ENCODE results near the gene UMPS.

The UMPS gene

DNA sequence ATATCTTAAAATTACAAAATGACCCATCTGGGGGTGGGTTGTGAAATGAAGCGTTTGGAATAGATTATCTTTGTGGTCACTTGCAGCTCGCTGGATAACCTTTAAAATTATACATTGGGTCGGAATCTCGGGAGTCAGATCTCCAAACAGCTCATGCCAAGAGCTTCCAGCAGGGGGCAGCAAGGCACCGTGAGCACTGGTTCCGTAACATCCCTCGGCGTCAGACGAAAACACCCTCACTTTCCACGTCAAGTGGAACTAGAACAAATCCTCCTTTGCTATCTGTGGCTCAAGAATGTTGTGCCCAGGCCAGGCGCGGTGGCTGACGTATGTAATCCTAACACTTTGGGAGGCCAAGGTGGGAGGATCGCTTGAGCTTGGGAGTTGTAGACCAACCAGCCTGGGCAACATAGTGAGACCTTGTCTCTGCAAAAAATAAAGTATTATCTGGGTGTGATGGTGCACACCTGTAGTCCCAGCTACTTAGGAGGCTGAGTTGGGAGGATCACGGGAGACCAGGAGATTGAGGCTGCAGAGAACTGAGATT, 31.1 kb downstream of the UMPS start:
- H3K4me3 ChIP-seq (ENCODE audit: low read length): peak overlapping the region; percentile 29
- DNase-seq (ENCODE audit: low read depth, low spot score): peak; percentile 51

DNA sequence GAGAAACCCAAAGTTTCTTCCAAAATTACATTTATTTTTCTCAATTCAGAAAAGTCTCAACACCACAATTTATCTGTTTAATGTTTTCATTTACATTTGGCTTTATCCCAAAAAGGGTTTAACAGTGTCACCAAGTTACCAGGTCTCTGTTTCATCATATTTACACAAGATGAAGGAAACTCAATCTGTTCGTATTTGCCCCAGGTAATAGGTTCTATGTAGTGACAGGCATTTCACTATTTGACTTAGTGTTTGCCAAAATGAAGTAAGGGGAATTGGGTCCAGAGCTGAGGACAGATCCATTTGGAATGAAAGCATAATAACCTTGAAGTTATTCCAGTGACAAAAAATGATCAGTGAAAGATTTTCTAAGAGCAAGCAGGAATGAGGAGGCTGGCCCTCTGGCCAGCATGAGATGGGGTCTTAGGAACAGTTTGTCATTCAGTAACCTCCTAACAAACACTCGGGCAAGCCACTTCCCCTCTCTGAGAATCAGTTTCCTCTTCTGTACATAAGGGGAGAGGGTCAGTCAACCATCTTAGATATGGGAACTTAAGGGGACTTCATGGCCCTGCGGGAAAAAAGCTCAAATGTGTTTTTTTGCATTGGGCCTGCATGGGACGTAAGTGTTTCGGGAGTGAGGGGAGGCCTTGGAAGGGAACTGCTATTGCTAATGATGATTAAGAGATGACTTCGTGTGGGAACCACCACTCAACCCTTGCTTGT, 31.8 kb downstream of the UMPS start:
- DNase-seq (ENCODE audit: low read depth, low spot score): no peak

DNA sequence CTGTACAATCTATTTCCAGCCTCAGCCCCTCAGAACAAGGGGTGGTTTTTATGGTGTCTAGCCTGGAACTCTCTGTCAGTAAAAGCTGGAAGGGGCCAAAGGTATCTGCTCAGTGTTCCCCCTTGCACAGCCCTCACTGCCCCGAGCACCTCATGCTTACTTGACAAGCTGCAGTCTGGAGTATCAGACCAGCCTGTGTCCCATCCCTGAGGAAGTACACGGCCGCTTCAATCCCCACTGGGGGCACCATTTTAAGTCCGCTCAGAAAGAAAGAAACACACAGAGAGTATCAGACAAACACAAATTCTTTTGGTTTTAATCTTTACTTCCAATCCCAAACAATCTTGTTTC, 32.4 kb downstream of the UMPS start:
- no peak overlapping the region for H3K4me3 ChIP-seq (ENCODE audit: low read length)
- DNase-seq (ENCODE audit: low read depth, low spot score): no peak

More for the DNA sequence above, 31.8 kb downstream of the UMPS start:
- H3K4me3 ChIP-seq (ENCODE audit: low read length): no peak overlapping the region

DNA sequence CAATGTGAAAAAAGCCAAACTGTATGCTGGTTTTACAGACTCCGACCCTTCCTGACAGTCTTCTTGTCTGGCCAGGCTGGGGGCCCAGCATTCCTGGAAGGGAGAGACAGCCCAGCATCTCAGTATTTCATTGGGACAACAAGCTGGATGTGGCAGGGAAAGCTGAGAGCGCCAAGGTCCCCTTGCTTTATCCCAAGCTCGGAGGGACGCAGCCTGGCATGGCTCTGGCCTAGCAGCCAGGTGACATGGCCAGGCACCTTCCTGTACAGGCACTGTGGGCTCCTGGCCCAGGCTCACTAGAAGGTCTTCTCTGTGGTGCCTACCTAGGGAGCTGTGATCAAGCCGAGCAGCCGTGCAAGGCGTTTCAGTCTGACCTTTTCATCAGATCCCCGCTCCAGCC, 33.0 kb downstream of the UMPS start:
- no peak for DNase-seq (ENCODE audit: low read depth, low spot score)
- no peak overlapping the region for H3K4me3 ChIP-seq (ENCODE audit: low read length)

DNA sequence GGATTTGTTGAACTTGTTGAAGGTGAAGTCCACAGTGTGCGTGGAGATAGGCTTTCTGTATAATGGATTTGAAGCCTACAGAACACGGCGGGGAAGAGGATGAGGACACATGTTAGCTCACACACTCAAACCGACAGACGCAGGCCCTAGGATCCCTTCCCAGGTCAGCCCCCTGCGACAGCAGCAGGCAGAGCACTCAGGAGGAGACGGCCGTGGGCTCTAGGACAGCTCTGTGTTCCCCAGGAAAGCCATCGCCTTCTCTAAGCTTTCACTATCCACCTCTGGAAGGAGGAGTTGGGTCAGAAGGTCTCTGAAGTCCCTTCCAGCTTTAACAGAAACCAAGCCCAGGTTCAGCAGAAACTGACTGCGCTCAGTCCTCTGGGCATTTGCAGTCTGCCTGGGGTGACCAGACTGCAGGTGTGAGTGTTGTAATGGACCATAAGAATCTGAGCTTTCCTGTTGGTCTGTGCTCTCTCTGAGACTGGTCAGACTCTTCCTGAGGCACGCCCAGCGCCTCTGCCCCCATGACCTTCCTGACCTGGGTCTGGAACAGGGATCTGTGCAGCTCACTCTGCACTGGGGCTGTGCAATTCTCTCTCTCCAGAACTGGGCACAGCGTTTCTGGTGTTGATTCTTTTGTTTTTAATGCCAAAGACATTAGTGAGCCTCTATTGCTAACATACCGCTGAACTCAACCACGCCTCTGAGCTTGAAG, 33.5 kb downstream of the UMPS start:
- DNase-seq (ENCODE audit: low read depth, low spot score): no peak
- H3K4me3 ChIP-seq (ENCODE audit: low read length): no peak overlapping the region

DNA sequence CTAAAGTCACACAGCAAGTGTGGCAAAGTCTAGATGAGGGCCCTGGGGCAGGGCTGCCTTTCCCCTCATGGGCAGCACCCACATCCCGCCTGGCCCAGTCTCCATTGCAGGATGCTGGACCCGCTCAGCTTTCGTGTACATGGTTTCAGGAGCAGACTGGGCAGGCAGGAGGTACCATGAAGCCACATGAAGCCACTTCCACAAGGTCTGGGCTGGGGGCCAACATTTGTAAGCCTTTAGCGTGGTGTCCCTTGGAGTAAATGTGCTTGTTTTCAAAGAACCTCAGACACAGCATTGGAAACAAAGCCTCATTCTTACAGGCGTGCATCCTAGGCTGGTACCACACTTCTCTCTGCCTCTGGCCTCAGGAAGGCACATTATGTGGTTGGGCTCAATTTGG, 34.5 kb downstream of the UMPS start:
- H3K4me3 ChIP-seq (ENCODE audit: low read length): no peak overlapping the region
- no peak for DNase-seq (ENCODE audit: low read depth, low spot score)

DNA sequence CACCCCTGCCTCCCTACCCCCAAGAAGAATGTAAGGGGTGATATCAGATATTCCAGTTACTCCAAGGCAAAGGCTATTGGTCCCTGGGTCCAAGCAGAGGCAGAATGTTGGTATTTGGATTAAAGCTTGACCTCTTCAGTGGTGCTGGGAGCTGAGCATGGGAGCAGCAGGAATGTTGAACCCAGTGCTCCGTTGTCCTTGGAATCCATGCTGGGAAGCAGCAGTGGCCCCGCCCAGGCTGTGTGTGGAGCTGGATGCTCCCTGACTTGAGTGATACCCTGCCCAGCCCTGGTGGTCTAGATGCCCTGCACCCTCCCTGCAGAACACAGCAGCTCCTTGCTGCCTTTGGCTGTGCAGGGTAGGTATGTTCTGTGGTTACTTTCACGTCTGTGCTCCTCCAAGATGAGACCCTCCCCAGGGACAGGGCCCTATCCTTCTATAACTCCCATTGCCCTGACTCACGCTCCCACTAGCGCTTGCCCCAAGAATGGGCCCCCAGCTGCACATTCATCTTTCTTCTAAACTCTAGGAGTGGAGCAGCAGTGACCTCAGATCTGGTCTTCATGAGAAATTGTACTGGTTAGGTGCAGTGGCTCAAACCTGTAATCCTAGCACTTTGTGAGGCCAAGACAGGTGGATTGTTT, 35.1 kb downstream of the UMPS start:
- H3K4me3 ChIP-seq (ENCODE audit: low read length): no peak overlapping the region
- no peak for DNase-seq (ENCODE audit: low read depth, low spot score)

DNA sequence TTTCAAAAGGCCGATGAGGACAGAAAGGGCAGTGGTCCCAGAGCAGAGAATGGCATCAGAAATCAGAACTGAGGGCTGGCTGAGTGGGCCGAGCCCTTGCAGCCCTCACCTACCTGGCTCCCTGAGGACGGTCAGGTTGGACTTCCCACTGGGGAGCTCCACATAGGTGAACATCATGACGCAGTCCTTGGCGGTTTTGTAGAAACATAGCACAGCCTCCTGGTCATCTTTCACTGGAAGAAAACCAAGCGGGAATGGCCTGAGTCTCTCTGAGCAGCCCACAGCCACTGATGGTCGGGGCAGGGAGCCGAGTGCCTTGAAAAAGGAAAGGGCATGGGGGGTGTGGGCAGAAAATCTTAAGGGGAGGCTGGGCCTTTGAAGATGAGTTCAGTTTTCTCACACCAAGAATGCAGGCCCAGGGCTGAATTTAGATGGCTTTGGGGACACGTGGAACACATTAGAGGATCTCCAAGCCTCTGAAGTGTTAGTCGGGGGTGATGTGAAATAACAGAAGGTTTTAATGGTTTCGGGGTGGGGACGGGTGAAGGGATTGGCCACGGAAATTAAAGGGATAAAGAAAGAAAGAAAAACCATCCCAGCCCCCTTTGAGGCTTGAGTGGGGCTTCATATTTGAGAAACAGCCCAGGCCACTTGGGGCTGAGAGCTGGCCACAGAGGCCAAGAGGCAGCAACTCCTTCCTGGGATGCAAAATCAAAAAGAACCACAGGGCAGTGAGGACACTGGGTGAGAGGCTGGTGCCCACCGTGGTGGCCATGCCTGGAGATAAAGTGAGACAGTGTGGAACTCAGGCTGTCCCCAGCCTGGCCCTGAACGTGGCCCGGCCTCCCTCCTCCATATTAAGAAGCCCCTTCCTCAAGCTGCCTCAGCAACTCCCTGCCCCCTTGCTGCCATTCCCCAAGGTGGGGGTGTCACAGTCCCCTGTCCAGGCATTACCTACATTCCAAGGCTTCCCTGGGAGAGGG, 36.2 kb downstream of the UMPS start:
- no peak overlapping the region for H3K4me3 ChIP-seq (ENCODE audit: low read length)
- DNase-seq (ENCODE audit: low read depth, low spot score): no peak

DNA sequence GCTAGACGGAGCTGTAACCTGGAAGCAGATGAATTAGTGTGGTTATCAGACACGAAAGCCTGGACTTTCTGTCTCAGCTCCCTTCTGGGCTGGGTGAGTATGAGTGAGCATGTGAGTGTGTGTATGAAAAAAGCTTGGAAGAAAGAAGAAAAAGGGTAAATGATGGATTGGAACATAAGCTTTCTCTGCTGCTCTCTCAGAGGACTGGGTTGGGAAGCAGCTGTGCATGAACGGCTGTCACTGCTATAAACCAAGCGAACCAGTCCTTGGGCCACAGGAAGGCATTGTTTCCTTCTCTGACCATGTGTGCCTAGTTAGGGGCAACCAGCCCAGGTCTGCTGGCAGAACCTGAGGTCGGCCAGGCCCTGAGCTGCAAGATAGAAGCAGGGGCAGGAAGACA, 37.0 kb downstream of the UMPS start:
- H3K4me3 ChIP-seq (ENCODE audit: low read length): no peak overlapping the region
- no peak for DNase-seq (ENCODE audit: low read depth, low spot score)

DNA sequence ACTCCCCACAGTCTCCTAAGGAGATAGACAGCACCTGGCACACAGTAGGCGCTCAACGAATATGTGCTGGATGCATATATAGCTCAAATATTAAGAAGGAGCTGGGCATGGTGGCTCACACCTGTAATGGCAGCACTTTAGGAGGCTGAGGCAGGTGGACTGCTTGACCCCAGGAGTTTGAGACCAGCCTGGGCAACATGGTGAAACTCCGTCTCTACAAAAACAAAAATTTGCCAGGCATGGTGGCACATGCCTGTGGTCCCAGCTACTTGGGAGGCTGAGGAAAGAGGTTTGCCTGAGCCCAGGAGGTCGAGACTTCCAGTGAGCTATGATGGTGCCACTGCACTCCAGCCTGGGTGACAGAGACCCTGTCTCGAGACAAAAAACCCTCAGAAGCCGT, 37.4 kb downstream of the UMPS start:
- no peak for DNase-seq (ENCODE audit: low read depth, low spot score)
- no peak overlapping the region for H3K4me3 ChIP-seq (ENCODE audit: low read length)

DNA sequence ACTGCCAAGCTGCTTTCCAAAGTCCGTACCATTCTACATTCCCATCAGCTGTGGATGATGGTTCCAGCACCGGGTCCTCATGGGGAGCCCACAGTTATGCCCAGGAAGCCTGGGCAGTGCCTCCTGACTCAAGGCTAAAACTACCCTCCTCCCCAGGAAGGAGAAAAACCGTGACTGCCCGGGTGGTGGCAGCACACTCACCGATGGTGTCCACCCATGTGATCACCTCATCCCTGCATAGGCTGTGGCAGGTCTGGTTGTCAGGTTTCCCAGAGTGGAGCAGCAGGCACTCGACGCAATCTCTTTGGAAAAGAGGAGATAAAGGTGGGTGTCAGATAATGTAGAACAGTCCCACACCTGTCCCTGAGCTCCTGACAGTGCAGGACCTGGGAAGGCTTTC, 38.6 kb downstream of the UMPS start:
- H3K4me3 ChIP-seq (ENCODE audit: low read length): no peak overlapping the region
- no peak for DNase-seq (ENCODE audit: low read depth, low spot score)

DNA sequence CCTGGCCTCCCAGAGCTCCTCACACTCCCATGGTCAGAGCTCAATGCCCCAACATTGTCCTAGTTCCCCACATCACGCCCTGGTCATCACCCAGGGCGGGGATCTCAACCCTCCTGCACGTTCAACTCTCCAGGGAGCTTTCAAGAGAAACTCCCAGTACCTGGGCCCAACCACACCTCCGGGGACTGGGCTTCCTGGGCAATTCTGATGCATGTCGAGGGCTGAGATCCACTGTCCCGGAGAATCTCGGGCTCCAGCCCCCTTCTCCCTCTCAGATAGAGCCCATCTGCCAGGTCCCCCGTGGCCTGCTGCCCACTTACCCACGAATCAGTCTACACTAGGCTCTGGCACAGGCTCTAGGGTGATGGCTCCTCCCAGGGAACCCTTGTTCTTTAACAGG, 39.2 kb downstream of the UMPS start:
- DNase-seq (ENCODE audit: low read depth, low spot score): no peak

DNA sequence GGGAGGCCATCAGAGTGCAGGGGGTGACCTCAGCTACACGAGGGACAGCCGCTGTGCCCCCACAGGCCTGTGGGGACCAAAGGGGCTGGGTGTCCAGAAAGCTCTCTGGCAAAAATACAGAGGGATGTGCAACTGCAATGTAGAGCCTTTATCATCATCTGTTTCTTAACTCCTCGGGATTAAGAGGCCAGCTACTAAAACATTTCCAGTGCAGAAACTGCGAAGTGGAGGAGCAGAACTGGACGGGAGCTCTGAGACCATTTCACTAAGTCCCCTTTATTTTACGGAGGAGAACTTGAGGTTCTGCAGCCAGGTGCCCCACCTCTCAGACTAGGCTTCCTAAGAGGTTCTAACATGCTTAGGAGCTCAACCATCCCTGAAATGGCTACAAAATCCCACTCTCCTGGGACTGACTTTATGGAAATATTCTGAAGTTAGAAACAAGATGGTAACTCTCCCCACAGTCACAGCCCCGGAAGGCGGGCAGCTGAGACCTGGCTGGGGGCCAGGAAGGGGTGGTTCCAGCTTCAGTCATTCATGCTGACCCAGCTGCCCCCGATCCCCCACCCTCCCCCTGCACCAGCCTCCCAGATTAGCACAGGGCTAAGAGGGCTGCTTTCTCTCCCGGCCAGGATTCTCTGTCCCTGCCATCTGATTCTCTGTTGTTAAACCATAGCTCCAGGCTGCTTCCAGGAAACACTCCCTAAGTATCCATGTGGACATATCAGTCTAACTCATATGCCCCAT, 40.3 kb downstream of the UMPS start:
- DNase-seq (ENCODE audit: low read depth, low spot score): no peak
- H3K4me3 ChIP-seq (ENCODE audit: low read length): no peak overlapping the region

More for the DNA sequence above, 39.2 kb downstream of the UMPS start:
- no peak overlapping the region for H3K4me3 ChIP-seq (ENCODE audit: low read length)

DNA sequence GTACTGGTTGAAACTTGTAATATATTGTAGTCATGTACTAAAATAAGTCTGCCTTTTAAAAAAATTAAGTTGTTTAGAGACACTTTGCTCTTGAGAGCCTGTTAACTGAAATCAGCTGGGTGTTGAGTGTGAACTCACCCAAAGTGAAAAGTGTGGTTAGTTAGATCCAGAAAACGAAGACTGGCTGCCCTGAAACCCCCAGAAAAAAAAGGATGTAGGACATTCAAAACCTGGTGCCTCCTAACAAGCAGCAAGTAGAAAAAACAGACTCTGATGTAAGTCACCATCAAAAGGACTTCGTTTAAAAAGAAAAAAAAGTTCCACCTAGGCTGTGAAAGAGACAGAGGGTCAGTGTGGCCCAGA, 40.8 kb downstream of the UMPS start:
- no peak for DNase-seq (ENCODE audit: low read depth, low spot score)
- no peak overlapping the region for H3K4me3 ChIP-seq (ENCODE audit: low read length)

DNA sequence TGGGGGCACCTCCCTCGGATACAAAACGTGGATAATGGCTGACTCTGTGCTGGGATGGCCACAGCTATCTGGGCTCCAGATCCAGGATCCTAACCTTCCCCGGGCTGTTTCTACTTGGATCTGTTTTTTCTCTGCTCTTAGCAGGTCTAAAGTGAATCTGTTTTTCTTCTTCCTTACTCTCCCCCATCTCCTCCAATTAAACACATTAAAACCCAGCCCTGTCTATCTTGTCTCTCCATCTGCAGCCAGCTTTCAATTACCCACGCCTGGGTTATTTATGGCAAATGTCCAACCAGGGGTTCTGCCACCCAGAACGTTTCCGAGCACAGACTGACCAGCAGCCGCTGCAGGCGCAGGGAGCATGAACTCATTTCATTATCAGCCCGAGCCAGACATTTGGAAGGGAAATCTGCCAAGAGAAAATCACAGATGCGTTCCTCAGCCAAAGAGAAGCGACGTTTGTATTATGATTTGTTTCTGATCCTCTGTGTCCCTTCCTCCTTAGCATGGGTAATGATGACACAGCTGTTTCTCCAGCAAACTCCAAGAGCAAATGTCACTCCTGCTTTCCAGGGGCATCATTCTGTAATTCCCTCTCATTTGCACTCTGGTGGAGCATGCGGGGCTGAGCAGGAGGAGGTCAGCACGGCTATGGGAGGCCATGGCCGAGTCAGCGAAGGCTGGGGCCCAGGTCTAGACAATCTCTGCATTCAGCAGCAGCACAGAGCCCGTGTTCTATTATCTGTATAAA, 42.0 kb downstream of the UMPS start:
- DNase-seq (ENCODE audit: low read depth, low spot score): no peak
- no peak overlapping the region for H3K4me3 ChIP-seq (ENCODE audit: low read length)

DNA sequence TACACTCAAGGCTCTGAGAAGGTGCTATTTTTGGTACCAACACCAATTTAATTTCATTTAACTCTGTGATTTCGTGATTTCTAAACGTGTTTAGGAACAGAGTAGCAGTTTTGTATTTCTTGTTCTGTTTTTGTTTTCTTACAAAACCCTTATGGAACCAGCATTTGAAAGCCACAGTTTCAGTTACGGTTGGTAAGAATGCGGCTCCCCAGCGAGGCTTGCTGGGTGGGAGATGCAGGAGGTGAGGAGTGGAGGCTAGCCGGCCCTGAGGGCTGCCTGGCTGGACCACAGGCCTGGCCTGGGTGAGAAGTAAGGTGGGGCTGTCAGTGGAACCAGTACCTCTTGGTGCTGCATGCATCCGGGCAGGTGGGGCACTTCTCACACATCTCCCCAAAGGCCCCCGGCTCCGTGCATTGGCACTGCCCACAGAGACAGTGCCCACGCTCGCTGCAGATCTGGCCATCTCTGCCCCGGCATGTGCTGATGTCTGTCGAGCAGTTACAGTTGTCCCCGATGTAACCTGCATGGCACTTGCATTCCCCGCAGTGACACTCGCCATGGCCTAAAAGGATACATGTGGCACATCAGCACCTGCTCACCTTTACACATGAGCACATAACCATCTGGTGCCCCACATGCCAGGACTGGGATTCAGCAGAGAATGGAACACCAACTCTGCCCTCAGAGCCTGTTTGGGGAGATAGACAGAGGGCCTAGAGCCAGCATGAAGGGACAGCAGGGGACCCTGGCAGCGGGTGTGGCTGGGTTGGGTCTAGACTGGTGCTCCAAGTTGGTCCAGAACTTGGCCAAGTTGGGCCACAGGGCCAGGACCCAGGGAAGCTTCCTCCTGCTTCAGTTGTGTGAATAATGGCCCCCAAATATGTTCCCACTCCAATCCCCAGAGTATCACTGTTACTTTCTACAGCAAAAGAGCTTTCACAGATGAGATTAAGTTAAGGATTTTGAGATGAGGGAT, 43.4 kb downstream of the UMPS start:
- DNase-seq (ENCODE audit: low read depth, low spot score): no peak
- no peak overlapping the region for H3K4me3 ChIP-seq (ENCODE audit: low read length)

DNA sequence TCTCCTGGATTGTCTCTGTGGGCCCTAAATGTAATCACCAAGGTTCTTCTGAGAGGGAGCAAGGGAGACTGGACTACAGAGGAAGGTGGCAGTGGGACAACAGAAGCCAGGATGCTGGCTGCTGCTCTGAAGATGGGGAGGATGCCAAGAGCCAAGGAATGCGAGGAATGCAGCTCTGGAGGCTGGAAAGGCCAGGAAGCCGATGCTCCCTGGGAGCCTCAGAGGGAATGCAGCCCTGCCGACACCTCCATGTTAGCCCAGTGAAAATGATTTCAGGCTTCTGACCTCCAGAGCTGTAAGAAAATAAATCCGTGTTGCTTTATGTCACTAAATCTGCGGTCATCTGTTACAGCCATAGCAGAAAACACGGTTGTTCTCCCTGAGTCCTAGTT, 44.1 kb downstream of the UMPS start:
- no peak for DNase-seq (ENCODE audit: low read depth, low spot score)
- H3K4me3 ChIP-seq (ENCODE audit: low read length): no peak overlapping the region
